ENCODE data around the gene DPM2.

DPM2 gene

DNA sequence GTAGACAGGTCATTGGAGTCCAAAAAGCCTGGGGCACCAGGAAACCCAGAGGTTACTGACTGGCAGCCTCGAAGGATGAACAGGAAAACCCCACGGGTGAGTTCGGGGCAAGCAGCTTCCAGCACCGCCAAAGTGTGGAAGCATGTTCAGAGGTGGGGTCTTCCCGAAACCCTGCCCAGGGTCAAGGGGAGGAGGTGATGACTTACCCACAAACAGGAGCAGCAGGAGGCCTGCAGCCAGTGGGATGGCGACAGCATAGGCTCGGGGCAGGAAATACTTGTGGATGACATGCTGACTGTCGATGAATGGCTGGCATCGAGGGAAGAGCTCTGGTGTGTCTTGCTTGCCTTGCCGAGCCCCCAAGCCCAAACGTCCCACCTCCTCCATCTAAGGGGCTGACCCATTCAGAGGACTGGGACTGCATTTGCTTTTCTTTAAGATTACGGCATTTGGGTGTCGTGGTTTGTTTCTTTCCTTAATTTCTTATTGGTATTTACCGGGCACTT lies 1.3 kb downstream of the DPM2 start:
- DNase-seq (ENCODE audit: low spot score): no peak

- DNase-seq (ENCODE audit: low spot score): no peak
Measured at GRCh38 chr9:127935765-127936221, 1.9 kb downstream of the DPM2 start.

- no peak for DNase-seq (ENCODE audit: low spot score)
Measured at GRCh38 chr9:127934986-127935385, 2.7 kb downstream of the DPM2 start.

DNA sequence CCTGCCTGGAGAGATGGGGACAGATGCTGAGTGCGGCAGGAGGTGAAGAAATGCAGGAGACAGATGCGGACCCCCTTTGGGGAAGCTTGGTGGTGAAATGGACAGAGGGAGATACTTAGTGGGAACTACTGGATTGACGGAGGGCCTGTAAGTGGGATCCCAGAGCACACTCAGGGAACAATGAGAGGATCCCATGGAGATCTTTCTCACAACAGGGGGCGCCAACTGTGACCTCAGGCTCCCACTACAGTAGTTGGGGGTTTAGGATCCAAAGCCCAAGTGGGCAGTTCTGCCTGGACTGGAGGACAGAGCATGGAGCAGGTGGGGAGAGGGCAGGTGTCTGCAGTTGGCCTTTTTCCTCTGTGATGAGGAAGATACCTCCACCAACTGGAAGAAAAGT lies 3.4 kb downstream of the DPM2 start:
- no peak for DNase-seq (ENCODE audit: low spot score)

GRCh38 chr9:127931092-127931881 lies 6.4 kb downstream of the DPM2 start:
- peak; percentile 67 for DNase-seq (ENCODE audit: low spot score)

DNA sequence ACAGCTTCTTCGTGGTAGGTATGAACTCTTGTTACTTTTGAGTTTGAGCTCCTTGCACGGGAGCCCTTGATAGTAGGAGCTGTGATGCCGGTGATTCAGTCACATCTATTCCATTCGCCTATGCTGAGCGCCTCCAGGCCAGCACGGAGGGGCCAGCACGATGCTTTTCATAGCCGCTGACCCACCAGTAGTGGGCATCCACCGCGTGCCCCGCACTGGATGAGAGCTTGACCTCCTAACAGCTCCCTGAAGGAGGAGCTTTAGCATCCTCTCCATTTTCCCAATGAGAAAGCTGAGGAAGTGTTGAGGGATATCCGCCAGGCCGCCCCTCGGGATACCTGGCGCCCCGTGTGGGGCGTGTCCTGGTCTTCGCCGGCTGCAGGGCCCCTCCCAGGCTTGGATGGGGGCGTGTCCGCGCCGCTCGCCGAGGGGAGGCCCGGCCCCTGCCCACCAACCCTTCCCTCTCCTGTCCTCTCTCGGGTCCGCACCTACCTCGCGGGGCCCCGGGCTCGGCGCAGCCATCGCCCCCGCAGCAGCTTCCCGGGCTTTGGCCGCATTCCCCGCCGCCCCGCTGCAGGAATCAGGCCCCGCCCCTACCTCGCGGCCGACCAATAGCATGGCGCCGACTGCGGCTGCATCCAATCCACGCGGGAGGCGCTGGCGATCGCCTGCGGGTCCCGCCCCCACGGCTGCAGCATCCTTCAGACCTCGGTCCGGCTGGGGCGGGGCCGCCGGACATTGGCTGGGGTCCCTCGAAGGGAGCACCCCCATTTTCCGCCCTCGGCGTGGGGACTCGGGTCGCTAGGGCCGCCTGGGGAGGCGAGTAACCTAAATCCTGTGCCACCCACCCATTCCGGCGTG lies 7.2 kb downstream of the DPM2 start, which contains the start of gene PIP5KL1:
Gene PIP5KL1 (minus strand): TSS at position 547 of the 861 bp plus-strand sequence. CDS start 25 bp downstream, at position 522.
- DNase-seq (ENCODE audit: low spot score): peak; percentile 98

DNA sequence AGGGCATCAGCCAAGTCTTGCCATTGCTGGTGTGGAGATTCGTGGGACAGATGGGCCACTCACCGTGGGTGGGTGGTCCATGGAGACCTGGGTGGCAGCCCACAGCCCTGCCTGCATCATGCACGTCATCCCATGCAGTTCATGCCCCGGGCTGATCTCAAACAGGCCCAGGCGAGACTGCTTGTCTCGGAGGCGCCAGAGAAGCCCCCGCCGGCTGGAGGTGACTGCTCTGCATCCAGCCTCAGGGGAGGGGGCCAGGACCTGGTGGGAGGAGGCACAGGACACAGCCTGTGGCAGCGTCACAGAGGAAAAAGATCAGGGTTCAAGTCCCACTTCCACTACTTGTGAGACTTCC lies 8.1 kb downstream of the DPM2 start:
- DNase-seq (ENCODE audit: low spot score): no peak

DNA sequence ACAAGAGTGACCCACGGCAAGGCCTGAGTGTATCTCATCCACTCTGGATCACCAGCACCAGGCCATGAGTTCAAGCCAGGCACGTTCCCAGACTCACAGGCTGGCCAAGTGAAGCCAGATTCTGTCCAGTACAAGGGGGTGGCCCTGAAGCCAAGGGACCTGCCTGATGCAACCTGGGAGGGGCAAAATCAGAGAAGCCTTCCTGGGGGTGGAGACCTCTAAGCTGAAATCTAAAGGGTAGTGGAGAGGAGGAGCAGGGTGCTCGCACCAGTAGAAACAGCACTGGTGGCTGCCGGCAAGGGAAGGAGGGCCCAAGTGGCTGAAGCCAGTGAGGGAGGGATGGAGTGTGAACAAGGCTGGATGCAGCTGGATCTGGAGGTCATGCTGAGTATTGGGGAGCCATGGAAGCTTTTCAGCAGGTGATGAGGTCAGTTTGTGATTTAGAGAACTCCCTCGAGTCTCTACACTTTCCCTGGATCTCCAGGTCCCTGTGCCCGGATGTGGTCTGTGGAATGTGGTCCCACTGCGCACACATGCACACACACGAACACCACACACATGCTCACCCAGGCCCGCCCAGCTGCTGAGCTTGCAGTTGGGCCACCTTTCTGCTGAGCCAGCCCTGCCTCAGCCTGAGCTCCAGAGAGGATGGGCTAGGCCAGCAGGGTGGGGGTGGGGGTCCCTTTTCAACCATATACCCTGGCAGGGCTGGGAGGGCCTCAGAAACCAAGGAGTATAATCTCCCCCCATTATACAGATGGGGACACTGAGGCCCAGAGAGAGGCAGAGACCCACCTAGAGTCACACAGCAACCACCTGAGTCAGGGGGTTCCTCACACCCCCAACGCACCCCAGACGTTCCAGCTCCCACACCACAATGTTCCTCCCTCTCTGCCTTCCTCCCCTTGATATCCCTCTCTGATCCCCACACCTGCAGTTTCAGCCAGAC lies 8.7 kb downstream of the DPM2 start:
- DNase-seq (ENCODE audit: low spot score): no peak

- no peak for DNase-seq (ENCODE audit: low spot score)
Measured at GRCh38 chr9:127927988-127928675, 9.5 kb downstream of the DPM2 start.

GRCh38 chr9:127927201-127927987 lies 10.3 kb downstream of the DPM2 start:
- DNase-seq (ENCODE audit: low spot score): no peak

DNA sequence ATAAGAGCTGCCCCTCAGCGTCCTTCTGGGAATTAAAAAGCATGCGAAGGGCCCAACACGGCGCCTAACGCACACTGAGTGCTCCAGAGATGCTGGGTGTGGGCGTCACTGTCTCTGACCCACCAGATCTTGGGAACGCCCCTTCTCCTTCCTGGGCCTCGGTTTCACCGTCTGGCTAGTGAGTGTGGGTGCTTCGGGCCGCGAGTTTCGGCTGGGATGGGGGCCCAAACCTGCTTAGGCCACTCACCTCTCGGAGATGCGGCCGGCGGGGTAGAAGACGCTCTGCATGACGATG lies 10.8 kb downstream of the DPM2 start:
- no peak for DNase-seq (ENCODE audit: low spot score)

DNA sequence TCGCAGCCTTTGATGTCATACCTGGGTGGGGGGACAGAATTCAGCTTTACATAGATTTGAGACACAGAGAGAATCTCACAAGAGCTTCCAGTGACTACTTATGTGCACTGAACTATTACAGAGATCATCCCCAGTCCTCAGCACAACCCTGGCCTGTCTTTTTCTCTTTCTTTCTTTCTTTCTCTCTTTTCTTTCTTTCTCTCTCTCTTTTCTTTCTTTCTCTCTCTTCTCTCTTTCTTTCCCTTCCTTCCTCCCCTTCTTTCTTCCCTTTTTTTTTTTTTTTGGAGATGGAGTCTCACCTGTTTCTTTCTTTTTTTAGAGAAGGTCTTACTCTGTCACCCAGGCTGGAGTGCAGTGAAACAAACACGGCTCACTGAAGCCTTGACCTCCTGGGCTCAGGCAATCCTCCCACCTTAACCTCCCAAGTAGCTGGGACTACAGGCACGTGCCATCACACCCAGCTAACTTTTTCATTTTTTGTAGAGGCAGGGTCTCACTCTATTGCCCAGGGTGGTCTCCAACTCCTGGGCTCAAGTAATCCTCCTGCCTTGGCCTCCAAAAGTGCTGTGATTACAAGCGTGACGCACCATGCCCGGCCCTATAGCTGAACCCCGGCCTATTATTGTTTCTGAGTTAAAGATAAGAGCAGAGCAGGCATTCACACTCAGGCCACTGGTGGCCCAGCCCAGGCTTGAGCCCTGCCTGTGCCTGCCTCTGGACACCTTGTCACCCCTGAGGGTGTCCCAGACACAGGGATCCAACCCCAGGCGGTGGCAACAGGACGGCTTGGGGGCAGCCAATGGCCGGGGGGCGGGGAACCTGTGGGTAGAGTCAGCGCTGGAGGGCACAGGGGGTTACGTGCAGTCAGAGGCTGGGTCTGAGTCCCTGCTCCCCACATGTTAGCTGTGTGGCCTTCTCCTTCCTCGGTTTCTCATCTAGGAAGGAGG lies 11.4 kb downstream of the DPM2 start:
- no peak for DNase-seq (ENCODE audit: low spot score)

DNA sequence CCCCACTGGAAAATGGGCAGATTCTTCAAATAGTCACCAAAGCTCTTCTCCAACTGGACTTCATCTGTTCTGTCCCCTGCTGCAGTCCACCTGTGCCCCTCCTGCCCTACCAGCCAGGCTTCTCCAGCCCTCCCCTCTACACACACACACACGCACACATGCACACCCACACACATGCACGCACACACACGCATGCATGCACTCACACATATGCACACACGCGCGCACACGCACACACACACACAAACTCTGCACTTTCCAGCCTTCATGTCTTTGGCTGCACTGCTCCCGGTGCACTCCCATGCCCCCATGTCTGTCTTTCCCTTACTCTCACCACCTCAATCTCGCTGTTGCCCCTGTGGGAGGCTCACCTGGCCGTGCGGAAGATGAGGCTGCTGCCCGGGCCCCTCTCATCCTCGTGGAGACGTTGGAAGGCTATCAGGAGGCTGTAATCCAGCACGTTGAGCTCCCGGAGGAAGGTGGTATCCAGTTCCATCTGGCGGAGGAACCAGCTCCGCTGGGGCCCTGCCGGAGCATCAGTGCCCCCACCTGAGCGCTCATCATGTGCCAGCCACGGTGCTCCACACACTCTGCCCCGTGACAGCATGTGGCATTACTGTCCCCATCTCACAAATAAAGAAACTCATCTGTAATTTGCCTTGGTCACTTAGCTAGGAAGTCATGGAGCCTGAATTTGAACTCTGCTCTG lies 12.8 kb downstream of the DPM2 start:
- no peak for DNase-seq (ENCODE audit: low spot score)

DNA sequence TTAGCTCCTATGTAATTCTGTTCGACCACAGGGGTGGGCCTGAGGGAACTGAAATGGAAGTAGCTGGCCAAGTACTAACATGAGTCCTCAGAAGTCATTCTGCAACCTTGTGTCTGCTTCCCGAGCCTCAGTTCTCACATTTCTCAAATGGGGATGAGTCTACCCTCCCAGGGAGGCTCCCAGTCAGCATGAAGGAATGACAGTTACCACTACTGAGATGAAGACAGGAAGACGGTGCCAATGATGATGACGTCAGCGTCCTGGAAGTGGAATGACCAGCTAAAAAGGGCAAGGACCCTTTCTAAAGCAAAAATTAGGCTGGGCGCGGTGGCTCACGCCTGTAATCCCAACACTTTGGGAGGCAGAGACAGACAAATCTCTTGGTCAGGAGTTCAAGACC lies 13.9 kb downstream of the DPM2 start:
- DNase-seq (ENCODE audit: low spot score): peak; percentile 91

DNA sequence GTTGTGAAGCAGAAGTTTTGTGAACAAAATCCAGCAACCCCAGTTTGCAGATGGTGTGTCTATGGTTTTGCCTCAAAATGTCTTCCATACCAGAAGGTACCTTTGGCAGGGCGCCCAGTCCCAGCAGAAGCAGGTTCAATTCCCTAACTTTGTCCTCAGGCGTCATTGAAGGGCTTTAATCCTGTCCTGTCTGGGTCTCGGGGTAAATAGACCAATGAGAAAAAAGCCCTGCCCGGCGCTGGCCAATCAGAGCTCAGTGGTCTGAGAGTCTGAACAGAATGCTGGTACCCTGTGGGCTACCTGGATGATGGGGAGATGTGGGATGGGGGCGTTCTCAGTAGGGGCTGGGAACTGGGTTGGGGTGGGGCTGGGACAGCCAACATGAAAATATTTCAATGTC lies 14.6 kb downstream of the DPM2 start:
- peak; percentile 47 for DNase-seq (ENCODE audit: low spot score)

DNA sequence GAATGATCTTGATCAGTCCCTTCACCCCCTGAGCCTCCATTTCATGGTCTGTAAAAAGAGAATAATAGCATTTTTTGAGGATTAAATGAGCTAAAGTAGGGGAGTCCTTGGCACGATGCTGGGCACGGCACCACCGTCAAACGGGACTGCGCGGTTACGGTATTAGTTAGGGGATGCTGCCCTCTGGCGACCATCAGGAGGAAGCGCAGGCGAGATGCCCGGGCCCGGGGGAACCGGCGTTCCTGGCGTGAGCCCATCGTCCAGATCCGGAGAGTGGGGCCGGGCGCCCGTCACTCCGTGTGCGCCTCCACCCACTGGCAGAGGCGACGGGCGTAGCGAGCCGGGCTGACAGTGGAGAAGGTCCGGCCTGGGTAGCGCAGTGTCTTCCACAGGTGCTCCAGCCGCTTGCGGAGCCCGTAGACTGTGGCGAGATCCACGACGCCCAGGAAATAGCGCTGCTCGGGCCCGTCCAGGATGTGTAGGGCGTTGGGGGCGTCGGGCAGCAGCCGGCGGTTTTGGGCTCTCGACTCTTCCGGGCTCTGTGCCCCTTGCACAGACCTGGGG lies 16.0 kb downstream of the DPM2 start:
- peak; percentile 83 for DNase-seq (ENCODE audit: low spot score)

- DNase-seq (ENCODE audit: low spot score): no peak
Measured at GRCh38 chr9:127920794-127921193, 16.9 kb downstream of the DPM2 start.

- DNase-seq (ENCODE audit: low spot score): peak; percentile 93
Measured at GRCh38 chr9:127919253-127919815, 18.3 kb downstream of the DPM2 start.

All from AG08396 (cell line).